Stimulated activated CD4-positive, alpha-beta T cell treated with anti-CD3 and anti-CD28 coated beads, TNF-alpha, amount 100 ng/mL, for 1 hour (primary cell): ENCODE measurements around the gene HNRNPH3.

Experiments
- DNase-seq, 3 donors: peaks; one replicate each; pipeline ENCODE4 v3.0.0-alpha.2; 2020; ENCODE audit warnings: low read depth in 3 of 3, low spot score in 1 of 3

HNRNPH3 gene

GRCh38 chr10:68371604-68372003 lies 39.7 kb downstream of the HNRNPH3 start:
- DNase-seq = no peak

DNA sequence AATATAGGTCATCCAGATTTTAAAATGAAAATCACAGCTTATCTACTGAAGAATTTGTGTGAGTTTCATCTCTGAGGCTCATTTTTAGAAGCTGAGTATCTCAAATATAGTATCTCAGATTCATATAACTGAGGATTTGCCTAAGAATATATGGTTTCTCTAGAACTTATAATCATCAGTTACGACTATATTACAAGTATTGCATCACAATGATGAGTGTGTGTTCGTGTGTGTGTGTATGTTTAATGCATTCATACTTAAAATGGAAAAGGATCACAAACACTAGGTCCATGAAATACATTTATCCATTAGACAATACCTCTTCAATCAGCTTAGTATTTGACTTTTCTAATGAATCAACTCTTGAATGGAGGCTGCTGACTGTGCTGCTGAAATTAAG lies 53.9 kb downstream of the HNRNPH3 start:
- no peak for DNase-seq
